Smooth muscle cell (in vitro differentiated cells): Measurements from ENCODE around the gene FNDC3B. TPM values are rescaled to one million over a fixed set of nuclear protein-coding genes. Genes with fewer than 3 reads are reported as not detected.

Source experiments
- DNase-seq: peaks from one replicate; lab custom pipeline; 2025; ENCODE audit not compliant: unreplicated experiment; lab: John Stamatoyannopoulos, UW
- H2AFZ ChIP-seq: fragments of 200-600 bp; sonication (generic); 2 replicates; pipeline ENCODE4 v1.6.0; 2016; ENCODE audit warnings: antibody characterized with exemption, low read depth, mild to moderate bottlenecking
- H3F3A ChIP-seq: fragments of 200-600 bp; sonication (generic); 2 replicates; pipeline ENCODE4 v1.6.0; 2017; ENCODE audit warnings: antibody characterized with exemption, low read depth
- H3K27ac ChIP-seq: fragments of 200-600 bp; sonication (generic); 2 replicates; pipeline ENCODE4 v1.5.1; 2016; ENCODE audit warnings: low read depth, mild to moderate bottlenecking
- H3K27me3 ChIP-seq: fragments of 200-600 bp; sonication (generic); 2 replicates; pipeline ENCODE4 v1.6.1; 2016; ENCODE audit warnings: low read depth, mild to moderate bottlenecking
- H3K36me3 ChIP-seq: fragments of 200-600 bp; sonication (generic); 2 replicates; pipeline ENCODE4 v1.5.1; 2016; ENCODE audit warnings: low read depth
- H3K4me1 ChIP-seq: fragments of 200-600 bp; sonication (generic); 2 replicates; pipeline ENCODE4 v1.5.1; 2016; ENCODE audit warnings: low read depth
- H3K4me2 ChIP-seq: fragments of 200-600 bp; sonication (generic); 2 replicates; pipeline ENCODE4 v1.6.0; 2016; ENCODE audit warnings: mild to moderate bottlenecking
- H3K4me3 ChIP-seq: fragments of 200-600 bp; sonication (generic); 2 replicates; pipeline ENCODE4 v1.5.1; 2016; ENCODE audit warnings: mild to moderate bottlenecking
- H3K79me2 ChIP-seq: fragments of 200-600 bp; sonication (generic); 2 replicates; pipeline ENCODE4 v1.6.0; 2016; ENCODE audit warnings: low read depth, mild to moderate bottlenecking
- H3K9ac ChIP-seq: fragments of 200-600 bp; sonication (generic); 2 replicates; pipeline ENCODE4 v1.6.0; 2016; ENCODE audit warnings: low read depth
- H3K9me3 ChIP-seq: fragments of 200-600 bp; sonication (generic); replicated peaks from 2 replicates; pipeline ENCODE4 v1.5.1; 2016; ENCODE audit warnings: low read depth
- H4K20me1 ChIP-seq: fragments of 200-600 bp; sonication (generic); 2 replicates; pipeline ENCODE4 v1.6.0; 2016; ENCODE audit warnings: low read depth
- WGBS: methylation state at CpG from one replicate; pipeline ENCODE4 v1.1.7; 2016; ENCODE audit warnings: low lambda C conversion rate; 5-methylcytosine and 5-hydroxymethylcytosine counted together
- polyA plus RNA-seq: library from polyadenylated mRNA; unstranded; fragments of >200 nt; fragmentation: Nextera tagmentation; extraction: Ambion mirVana; gene quantifications from 2 replicates; pipeline ENCODE4 v1.2.1, GENCODE V29; 2016
- total RNA-seq: library from RNA; depleted of rRNA; stranded (reverse); fragments of >200 nt; gene quantifications from 2 replicates; pipeline ENCODE4 v1.2.3, GENCODE V29; 2014
- TF ChIP-seq, protein P1 (sequence below): fragments of 200-600 bp; sonication (generic); IDR thresholded peaks from 2 replicates; pipeline ENCODE4 v1.5.1; 2017; ENCODE audit warnings: borderline replicate concordance, mild to moderate bottlenecking, antibody characterized with exemption; ENCODE audit not compliant: insufficient read depth, poor library complexity, severe bottlenecking

The FNDC3B gene
- total and polyA plus RNA-seq, 2 experiments from 2014 or later: 149 to 294 TPM

DNA sequence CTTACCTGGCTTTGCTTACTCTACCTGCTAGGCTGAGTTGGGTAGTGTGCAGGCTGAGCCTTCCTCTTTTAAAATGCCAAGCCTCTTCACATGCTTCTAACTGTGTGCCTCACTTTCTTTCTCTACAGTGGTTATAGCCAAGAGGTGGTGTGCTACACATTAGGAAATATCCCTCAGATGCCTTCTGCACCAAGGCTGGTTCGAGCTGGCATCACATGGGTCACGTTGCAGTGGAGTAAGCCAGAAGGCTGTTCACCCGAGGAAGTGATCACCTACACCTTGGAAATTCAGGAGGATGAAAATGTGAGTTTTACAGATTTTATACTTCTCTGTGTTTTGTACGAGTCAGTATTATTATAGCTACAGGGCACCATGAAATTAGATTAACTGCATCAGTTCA is 291.0 kb downstream of the FNDC3B start:
- Histone ChIP-seq H3K27ac (peak overlapping the region; percentile 40), H4K20me1 (peaks cover 94% of the 10 kb centered on the region), H3K4me1 (no peaks in the 10 kb centered on the region), H3K36me3 (peaks cover 14% of the 10 kb centered on the region), H3K4me3 (no peak overlapping the region), H3F3A (peaks cover 53% of the 10 kb centered on the region), H2AFZ (no peak overlapping the region), H3K9me3 (no peaks in the 10 kb centered on the region), H3K9ac (no peak overlapping the region), H3K27me3 (no peaks in the 10 kb centered on the region), H3K4me2 (no peak overlapping the region), H3K79me2 (peaks cover 51% of the 10 kb centered on the region)
- TF ChIP-seq, protein P1, sequence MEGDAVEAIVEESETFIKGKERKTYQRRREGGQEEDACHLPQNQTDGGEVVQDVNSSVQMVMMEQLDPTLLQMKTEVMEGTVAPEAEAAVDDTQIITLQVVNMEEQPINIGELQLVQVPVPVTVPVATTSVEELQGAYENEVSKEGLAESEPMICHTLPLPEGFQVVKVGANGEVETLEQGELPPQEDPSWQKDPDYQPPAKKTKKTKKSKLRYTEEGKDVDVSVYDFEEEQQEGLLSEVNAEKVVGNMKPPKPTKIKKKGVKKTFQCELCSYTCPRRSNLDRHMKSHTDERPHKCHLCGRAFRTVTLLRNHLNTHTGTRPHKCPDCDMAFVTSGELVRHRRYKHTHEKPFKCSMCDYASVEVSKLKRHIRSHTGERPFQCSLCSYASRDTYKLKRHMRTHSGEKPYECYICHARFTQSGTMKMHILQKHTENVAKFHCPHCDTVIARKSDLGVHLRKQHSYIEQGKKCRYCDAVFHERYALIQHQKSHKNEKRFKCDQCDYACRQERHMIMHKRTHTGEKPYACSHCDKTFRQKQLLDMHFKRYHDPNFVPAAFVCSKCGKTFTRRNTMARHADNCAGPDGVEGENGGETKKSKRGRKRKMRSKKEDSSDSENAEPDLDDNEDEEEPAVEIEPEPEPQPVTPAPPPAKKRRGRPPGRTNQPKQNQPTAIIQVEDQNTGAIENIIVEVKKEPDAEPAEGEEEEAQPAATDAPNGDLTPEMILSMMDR: no peak
- DNase-seq: no peak
- 95% methylated on average over 4 of the region's 4 CpGs for WGBS

DNA sequence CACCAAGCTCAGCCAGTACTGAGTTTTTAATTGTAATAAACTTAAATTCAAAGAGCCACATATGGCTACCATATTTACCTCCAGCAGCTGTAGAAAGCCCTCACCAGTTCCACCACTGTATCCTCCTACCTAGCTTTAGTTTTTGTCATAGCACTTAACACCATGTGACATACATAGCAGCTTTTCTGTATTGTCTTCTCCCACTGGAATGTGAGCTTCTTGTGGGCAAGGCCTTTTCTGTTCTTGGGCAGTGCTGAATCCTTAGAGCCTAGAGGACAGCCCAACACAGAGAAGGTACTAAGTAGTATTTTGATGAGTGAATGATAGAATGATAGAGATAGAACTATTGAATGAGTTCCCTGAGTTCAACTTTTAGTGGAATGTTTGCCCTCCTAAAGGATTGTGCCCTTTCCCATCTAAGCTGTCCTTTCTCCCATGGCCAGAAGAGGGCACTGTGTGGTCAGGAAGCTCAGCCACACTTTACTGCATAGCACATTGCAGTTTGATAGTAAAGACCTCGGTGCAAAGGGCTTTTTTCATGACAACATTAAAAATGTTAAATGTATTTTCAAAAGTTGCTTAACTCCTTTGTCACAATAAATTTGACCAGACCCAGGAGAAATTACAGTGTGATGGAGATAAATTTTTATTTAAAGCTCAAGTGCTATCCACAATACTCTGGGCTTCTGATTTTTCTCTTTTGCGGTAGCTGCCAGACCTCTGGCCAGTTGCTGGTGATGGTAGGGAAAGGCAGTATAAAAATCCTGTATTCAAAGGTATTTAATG is 293.1 kb downstream of the FNDC3B start:
- WGBS: 60% methylated on average over 2 of the region's 2 CpGs
- no peak overlapping the region for H3K9ac ChIP-seq
- TF ChIP-seq, protein P1: peak; percentile 84
- H3K9me3 ChIP-seq: no peaks in the 10 kb centered on the region
- no peak overlapping the region for H3K4me2 ChIP-seq
- H2AFZ ChIP-seq: no peak overlapping the region
- peaks cover 41% of the 10 kb centered on the region for H3F3A ChIP-seq
- no peak overlapping the region for H3K4me3 ChIP-seq
- H3K4me1 ChIP-seq: no peaks in the 10 kb centered on the region
- no peaks in the 10 kb centered on the region for H3K27me3 ChIP-seq
- peaks cover 87% of the 10 kb centered on the region for H4K20me1 ChIP-seq
- peaks cover 14% of the 10 kb centered on the region for H3K36me3 ChIP-seq
- peaks cover 52% of the 10 kb centered on the region for H3K79me2 ChIP-seq
- peak overlapping the region; percentile 37 for H3K27ac ChIP-seq
- no peak for DNase-seq

DNA sequence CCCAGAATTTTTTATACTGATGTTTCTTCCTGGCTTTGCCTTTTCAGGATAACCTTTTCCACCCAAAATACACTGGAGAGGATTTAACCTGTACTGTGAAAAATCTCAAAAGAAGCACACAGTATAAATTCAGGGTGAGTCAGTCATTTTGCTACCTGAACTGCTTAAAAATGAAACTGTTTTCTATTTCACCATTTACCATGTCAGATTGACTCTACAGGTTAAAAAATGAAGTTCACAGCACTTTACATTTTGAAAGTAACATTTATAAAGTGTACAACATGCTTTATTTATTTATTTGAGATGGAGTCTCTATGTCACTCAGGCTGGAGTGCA is 293.6 kb downstream of the FNDC3B start:
- TF ChIP-seq, protein P1: no peak
- Histone ChIP-seq H3K79me2 (peaks cover 47% of the 10 kb centered on the region), H3K4me3 (no peak overlapping the region), H4K20me1 (peaks cover 81% of the 10 kb centered on the region), H3F3A (peaks cover 41% of the 10 kb centered on the region), H3K9me3 (no peaks in the 10 kb centered on the region), H3K36me3 (peaks cover 14% of the 10 kb centered on the region), H3K9ac (no peak overlapping the region), H3K27me3 (no peaks in the 10 kb centered on the region), H3K27ac (peak overlapping the region; percentile 7), H3K4me1 (no peaks in the 10 kb centered on the region), H3K4me2 (no peak overlapping the region), H2AFZ (no peak overlapping the region)
- DNase-seq: no peak

DNA sequence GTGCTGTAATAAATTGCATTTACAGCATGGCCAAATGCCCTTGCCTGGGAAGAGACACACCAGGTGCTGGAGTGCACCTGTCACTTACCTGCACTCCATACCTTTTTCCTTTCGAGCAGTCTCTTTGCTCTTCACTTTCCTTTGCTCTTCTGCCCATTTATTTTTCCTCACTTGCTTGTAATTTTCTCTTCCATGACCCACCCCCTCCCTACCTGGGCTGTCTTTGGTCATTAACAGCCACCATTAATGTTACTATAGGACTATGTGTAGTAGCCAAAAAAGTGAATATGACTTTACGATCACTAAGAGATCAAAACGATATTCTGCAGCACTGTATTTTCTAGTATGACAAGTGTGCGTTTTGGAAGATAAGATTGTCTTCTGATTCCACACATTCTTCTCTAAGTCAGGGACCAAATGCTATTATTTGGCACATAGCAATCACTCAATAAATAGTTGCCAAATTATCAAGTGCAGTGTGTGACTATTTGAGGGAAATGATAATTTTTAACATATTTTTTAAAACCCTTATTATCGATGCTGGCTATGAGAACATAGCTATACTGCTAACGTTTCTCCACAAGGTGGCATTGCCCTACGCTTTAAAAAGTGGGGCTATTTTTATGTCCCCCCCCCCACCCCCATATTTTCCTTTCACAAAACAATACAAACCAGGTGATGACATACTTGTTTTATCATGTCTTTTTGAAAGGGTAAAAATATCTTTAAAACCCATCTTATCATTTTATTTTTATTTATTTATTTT is 294.5 kb downstream of the FNDC3B start:
- Histone ChIP-seq H4K20me1 (peaks cover 74% of the 10 kb centered on the region), H3K9ac (no peak overlapping the region), H3K27me3 (no peaks in the 10 kb centered on the region), H3K4me1 (no peaks in the 10 kb centered on the region), H3K4me2 (no peak overlapping the region), H3F3A (peaks cover 32% of the 10 kb centered on the region), H3K79me2 (peaks cover 41% of the 10 kb centered on the region), H3K4me3 (no peak overlapping the region), H3K36me3 (peaks cover 14% of the 10 kb centered on the region), H3K27ac (peak overlapping the region; percentile 5), H3K9me3 (no peaks in the 10 kb centered on the region), H2AFZ (no peak overlapping the region)
- WGBS: 92% methylated on average over 7 of the region's 7 CpGs
- no peak for DNase-seq
- TF ChIP-seq, protein P1: peak; percentile 21
